ENCODE results near the gene ITGB8.

DNA sequence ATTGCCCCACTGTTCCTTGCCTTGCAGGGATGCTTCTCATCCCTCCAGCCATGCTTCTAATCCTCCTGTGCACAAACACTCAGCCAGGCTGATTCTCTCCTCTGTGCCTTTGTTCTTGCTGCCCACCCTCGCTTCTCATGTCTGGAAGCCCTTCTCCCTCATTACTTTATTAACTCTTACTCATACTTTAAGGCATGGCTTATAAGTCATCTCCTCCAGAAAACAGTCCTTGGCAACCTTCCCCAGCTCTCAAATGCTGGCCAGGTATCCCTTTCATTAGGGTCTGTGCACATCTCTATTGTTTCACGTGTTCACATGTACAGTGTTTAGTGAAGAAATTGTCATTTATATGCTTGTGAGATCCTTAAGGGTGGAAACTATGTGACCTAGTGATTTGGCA lies 62.9 kb downstream of the ITGB8 start:
- TF ChIP-seq EZH2 (IDR thresholded peaks at IDR 0.05; ENCODE audit: insufficient read depth, poor library complexity, severe bottlenecking), result no peak
- no peak for TF ChIP-seq EZH2phosphoT487 (IDR thresholded peaks at IDR 0.05; ENCODE audit: insufficient read depth, low read depth)

Measured in GM23248 (cell line).